SH-SY5Y (cell line): Measurements from ENCODE around the gene EDIL3.

Source experiments
- GATA2 ChIP-seq: IDR thresholded peaks from 2 replicates; pipeline ENCODE4 v1.6.1; 2011; ENCODE audit warnings: mild to moderate bottlenecking, low read depth, low read length
- GATA3 ChIP-seq: IDR thresholded peaks from 2 replicates; pipeline ENCODE4 v1.6.1; 2011; ENCODE audit warnings: low read depth, mild to moderate bottlenecking, low read length, moderate library complexity

Gene EDIL3, protein sequence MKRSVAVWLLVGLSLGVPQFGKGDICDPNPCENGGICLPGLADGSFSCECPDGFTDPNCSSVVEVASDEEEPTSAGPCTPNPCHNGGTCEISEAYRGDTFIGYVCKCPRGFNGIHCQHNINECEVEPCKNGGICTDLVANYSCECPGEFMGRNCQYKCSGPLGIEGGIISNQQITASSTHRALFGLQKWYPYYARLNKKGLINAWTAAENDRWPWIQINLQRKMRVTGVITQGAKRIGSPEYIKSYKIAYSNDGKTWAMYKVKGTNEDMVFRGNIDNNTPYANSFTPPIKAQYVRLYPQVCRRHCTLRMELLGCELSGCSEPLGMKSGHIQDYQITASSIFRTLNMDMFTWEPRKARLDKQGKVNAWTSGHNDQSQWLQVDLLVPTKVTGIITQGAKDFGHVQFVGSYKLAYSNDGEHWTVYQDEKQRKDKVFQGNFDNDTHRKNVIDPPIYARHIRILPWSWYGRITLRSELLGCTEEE

DNA sequence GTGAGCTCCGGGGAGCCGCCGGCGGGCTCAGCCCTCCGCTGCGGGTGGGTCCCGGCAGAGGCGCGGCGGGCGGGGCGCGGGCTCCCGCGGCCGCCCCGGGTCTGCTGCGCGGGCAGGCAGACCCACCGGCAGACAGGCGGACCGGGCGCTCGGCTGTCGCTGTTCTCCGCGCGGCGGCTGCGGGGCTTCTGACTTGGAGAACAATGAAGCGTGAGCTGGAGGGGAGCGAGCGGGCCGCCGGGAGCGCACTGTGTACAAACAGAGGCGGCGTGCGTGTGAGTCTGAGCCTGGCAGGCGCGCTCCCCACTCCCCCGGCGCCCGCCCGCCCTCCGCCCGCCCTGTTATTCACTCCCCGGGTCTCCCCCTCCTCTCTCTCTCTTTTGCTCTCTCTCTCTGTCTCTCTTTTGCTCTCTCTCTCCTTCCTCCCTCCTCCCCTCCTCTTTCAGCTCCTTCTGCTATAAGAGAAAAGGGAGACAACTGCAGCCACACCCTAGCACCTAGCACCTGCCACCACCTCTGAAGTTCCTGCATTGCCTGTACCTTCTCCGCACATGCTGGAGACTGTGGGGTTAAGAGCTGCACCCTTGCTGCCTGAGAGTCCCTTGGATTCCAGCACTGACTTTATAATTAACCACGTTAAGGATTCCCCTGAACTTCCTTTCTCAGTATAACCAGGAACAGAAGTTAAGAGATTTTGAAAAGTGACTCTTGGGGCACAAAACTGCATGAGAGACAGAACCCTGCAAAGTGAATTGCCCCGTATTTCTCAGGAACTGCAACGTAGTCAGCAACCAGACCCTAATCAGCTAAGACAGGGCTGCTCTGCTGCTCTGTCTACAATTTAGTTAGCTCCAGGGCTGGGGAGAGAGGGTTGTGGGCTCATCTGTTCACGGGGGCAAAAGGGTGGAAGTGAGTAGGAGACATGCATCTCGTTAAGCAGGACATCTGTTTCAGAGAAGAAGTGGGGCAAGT, at the start of gene EDIL3:
Gene EDIL3, minus strand, starts transcription at position 277 of the 972 bp plus-strand sequence. CDS start 506 bp downstream, outside the sequence.
- TF ChIP-seq GATA3 (no peak), GATA2 (no peak)

- no peak for TF ChIP-seq GATA3
- no peak for TF ChIP-seq GATA2
These were observed 48.8 kb upstream of the EDIL3 start for GRCh38 chr5:84433461-84433860.

GRCh38 chr5:84430863-84431663, 46.4 kb upstream of the EDIL3 start:
- TF ChIP-seq GATA2: no peak
- TF ChIP-seq GATA3: no peak

GRCh38 chr5:84430079-84430478, 45.4 kb upstream of the EDIL3 start:
- no peak for TF ChIP-seq GATA3
- no peak for TF ChIP-seq GATA2

GRCh38 chr5:84425365-84425881, 40.7 kb upstream of the EDIL3 start:
- TF ChIP-seq GATA2: no peak
- TF ChIP-seq GATA3: no peak

GRCh38 chr5:84419742-84420141, 35.1 kb upstream of the EDIL3 start:
- TF ChIP-seq GATA2 (no peak), GATA3 (no peak)

DNA sequence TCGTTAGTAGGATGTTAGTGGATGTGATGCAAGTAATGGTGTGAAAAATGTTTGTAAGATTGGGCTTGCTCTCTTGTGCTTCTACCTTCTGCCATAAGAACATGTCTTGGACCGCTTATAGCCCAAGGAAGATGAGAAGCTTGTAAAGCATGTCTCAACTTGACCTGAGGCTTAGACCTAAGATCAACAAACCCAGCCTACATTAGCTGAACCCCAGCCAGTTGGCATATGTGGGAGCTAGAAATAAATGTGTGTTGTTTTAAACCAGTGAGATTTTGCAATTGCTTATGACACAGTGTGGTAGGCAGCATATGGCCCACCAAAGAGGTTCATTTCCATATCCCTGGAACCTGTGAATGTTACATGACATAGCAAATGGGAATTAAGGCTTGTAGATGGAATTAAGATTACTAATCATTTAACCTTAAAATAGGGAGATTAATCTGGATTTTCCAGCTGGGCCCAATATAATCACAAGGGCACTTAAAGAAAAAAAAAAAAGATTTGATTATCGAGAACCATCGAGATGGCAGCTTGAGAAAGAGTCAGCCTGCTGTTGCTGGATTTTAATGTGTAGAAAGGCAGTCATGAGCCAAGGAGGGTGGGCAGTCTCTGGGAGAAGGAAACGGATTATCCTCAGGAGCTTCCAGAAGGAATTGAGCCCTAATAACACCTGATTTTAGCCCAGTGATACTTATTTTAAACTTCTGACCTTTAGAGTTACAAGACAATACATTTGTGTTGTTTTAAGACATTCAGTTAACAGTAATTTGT, 27.3 kb upstream of the EDIL3 start:
- no peak for TF ChIP-seq GATA3
- TF ChIP-seq GATA2: no peak

DNA sequence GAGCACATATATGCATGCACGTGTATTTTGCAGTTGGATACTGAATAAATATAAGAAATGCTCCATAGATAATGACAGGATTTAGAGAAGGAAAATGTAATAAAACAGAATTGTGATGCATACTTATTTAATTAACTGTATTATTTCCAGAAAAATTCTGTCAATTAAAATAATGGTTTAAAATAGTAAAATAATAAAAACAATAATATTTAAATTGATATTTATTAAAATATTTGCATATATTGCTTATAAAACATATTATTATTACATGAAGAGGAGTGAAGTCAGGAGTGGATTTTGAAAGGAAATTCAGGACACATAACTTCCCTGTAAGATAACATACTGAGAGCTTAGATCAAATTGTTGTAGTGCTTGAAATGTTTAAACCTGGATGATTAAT, 21.4 kb upstream of the EDIL3 start:
- TF ChIP-seq GATA2: no peak
- no peak for TF ChIP-seq GATA3

GRCh38 chr5:84403773-84404172, 19.1 kb upstream of the EDIL3 start:
- TF ChIP-seq GATA3 (no peak), GATA2 (no peak)

DNA sequence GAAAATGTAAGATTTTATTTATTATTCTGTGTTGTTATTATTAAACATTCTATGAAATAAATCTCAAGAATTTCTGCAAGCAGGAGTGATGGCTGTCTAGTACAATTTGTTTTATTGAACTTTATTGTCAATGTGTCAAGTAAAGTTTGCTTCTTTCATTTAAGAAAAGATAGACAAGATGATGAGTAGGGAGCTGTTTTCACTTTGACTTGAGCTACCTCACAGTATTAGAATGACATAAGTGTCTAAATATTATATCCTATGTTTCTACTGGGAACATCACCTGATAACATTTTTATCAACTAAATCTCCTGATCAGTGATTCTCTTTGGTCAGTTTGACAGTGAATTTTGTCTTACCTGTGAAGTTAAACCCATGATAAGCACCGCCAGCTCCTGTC, 12.7 kb upstream of the EDIL3 start:
- TF ChIP-seq GATA2 (no peak), GATA3 (no peak)

DNA sequence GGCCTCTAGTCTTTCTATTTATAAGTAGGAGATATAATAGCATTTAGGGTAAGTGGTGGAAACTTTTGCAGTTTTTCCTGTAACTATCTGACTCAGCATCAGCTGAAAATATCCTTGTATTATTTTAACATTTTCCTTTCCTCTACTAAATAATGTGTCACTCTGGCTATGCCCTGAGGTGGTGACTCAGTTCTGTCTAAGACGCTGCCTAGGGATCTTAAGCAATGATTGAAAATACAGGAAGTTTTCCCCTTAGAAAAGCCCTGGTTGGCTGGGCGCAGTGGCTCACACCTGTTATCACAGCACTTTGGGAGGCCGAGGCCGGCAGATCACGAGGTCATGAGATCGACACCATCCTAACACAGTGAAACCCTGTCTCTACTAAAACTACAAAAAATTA, 9.3 kb upstream of the EDIL3 start:
- TF ChIP-seq GATA2: no peak
- no peak for TF ChIP-seq GATA3

GRCh38 chr5:84392836-84393235, 8.2 kb upstream of the EDIL3 start:
- TF ChIP-seq GATA2 (no peak), GATA3 (no peak)

GRCh38 chr5:84385705-84386104, 1.0 kb upstream of the EDIL3 start:
- TF ChIP-seq GATA2 (no peak), GATA3 (no peak)
